Lung microvascular endothelial cell (primary cell): ENCODE measurements around the gene RAB7A. TPM values are rescaled to one million over a fixed set of nuclear protein-coding genes. Genes with fewer than 3 reads are reported as not detected.
"Not testable (repeated sequence)": the region's sequence is repeated elsewhere in the genome, so short reads cannot be mapped to it uniquely, and the experiment has no call there.

Source experiments
- DNase-seq, 2 donors: peaks; one replicate each; pipeline versions ENCODE4 v3.0.0 to v3.0.0-alpha.2; 2010; ENCODE audit warnings: low read depth in 2 of 2
- total RNA-seq: library from RNA; depleted of rRNA; stranded (reverse); fragments of >200 nt; gene quantifications from 2 replicates; pipeline ENCODE4 v1.2.1, GENCODE V29; 2014

RAB7A gene
- total RNA-seq, 1 donor from 2014 or later, result 33.5 TPM

DNA sequence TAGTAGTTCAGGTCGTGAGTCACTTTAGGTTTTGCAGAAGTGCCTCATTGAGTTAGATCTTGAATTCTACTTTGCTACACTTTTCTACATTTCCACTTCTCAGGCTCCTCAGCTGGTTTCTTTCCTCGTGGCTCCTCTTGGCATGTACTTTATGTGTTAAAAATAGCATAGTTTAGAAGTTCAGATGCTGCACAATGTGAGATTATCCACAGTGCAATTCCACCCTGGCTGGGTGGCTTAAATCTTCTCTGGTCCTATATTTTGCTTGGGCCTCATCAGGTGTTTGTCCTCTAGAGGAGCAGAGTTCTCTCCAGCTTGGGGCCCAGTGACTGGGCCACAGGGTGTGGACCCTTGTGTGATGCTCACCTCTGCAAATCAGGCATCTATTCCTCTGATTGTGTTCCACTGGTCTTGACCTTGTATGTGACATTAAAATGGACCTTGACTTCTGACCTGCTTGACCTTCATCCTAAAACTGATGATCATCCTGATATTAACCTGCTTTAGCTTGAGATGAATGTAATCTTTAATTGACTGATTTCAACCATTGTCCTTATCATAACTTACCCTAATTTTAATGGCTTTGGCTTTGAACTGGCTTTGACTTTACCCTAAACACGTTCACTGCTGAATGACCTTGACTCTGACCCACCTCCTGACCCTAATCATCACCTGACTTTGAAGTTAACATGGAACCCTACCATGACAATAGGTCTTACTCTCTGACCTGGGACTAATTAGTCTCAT is 89.5 kb downstream of the RAB7A start:
- DNase-seq, result no peak

DNA sequence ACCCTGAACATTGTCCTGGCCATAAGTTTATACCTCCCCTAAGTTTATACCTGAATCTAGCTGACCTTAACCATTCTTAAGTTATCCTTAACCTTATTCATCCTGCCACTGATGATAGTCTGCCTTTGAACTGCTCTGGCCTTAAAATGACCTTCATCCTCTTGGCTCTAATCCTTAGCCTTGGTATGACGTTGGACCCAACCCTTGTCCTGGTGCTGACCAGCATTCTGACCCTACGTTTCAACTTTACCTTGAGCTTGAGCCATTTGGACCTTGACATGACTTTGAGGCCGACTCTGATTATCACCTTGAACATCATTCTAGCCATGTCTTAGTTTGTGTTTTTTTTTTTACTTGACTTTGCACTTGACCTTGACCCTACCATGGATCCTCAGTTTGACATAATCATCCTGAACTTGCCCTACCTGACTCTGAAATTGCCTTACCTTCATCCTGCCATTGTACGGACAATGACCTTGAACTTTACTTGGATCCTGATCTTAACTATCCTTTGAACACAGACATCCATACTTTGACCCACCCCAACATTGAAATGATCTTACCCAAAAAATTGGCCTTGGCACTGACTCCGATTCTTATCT is 92.3 kb downstream of the RAB7A start:
- no peak for DNase-seq

DNA sequence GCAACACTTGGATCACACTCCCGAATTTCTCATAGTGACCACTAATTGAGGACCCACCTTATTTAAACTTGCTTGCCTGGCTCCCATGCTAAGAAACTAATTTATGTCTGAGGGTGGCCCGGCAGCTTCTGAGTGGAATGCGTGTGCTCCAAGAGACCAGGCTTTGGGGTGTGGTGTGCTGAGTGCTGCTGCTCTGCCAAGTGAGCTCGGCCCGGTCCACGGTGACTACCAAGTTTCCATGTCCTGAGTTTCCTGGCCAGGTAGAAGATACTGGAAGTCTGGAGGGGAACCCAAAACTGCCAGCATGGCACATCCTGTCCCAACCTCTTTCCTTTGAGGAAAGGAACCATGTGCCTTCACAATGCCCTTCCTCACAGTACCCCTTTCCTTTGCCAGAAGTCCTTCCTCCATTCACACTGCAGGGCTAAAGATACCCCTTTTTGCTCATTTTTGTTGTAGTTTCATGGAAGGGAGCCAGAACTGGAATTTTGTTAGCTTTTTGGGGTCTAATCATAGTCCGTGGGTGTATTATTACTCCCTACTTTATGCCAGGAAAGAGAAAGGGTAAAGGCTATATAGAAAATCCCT is 94.4 kb downstream of the RAB7A start:
- no peak for DNase-seq

DNA sequence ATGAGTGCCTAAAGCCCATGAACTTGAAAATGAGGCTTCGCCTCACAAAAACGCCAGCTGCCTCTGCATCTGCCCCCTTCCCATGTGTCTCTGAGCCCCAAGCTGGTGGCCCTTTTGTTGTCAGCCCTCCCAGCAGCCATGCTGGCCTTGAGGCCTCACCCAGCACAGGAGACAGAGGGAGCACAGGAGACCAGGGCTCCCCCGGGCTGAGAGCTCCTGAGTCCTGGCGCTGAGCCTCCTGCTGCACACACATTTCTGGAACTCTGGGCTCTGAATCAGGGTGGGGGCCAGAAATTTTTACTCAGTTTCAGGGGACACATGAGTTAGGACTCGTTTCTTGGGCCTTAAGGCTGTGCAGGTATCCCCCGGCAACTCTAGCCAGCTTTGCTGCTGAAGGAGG is 97.0 kb downstream of the RAB7A start:
- DNase-seq, result no peak

GRCh38 chr3:128823631-128824030 is 97.6 kb downstream of the RAB7A start:
- no peak for DNase-seq

GRCh38 chr3:128824132-128824850 is 98.3 kb downstream of the RAB7A start:
- no peak for DNase-seq

DNA sequence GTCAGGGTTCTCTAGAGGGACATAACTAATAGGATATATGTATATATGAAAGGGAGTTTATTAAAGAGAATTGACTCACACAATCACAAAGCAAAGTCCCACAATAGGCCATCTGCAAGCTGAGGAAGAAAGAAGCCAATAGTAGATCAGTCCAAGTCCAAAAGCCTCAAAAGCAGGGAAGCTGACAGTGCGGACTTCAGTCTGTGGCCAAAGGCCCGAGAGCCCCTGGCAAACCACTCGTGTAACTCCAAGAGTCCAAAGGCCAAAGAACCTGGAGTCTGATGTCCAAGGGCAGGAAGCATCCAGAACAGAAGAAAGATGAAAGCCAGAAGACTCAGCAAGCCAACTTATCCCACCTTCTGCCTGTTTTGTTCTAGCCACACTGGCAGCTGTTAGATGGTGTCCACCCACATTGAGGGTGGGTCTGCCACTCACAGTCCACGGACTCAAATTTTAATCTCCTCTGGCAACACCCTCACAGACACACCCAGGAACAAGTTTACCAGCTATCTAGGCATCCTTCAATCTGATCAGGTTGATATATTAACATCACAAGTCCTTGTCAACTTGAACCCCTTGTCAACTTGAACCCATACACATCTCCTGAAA is 99.2 kb downstream of the RAB7A start:
- DNase-seq, result no peak

DNA sequence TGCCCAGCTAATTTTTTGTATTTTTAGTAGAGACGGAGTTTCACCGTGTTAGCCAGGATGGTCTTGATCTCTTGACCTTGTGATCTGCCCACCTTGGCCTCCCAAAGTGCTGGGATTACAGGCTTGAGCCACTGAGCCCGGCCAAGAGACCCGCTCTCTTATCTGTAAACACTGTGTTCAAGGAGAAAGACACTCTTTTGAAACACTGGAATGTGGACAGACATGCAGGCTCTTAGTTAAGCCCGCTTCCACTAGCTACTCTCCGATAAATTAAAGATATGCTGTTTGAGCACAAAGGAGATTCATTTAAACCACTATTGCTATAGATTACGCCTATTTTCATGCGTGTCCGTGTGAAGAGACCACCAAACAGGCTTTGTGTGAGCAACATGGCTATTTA is 103.1 kb downstream of the RAB7A start:
- DNase-seq, result not testable (repeated sequence)

GRCh38 chr3:128829925-128830625 is 104.1 kb downstream of the RAB7A start:
- not testable (repeated sequence) for DNase-seq

DNA sequence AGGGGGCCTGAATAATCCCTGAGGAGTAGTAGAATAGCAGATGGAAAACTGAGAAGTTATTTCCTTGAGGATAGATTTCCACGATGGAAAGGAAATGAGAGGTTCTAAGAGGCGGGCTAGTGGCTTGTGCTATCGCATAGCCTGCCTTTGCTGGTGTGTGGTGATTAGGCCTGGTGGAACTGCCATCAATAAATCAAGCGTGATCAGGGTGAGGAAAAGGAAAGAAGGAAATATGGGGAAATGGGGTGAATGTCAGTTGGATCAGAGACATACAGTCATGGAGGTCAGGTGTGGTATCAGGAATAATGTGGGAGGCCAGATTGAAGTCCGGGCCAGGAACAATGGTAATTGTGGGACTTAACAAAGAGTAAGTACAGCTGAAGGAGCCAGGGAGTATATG is 104.8 kb downstream of the RAB7A start:
- DNase-seq, result not testable (repeated sequence)

GRCh38 chr3:128832979-128833378 is 107.0 kb downstream of the RAB7A start:
- not testable (repeated sequence) for DNase-seq

GRCh38 chr3:128835096-128835495 is 109.1 kb downstream of the RAB7A start:
- DNase-seq, result no peak

- DNase-seq, result no peak
Measured at GRCh38 chr3:128841926-128842920, 116.2 kb downstream of the RAB7A start.

DNA sequence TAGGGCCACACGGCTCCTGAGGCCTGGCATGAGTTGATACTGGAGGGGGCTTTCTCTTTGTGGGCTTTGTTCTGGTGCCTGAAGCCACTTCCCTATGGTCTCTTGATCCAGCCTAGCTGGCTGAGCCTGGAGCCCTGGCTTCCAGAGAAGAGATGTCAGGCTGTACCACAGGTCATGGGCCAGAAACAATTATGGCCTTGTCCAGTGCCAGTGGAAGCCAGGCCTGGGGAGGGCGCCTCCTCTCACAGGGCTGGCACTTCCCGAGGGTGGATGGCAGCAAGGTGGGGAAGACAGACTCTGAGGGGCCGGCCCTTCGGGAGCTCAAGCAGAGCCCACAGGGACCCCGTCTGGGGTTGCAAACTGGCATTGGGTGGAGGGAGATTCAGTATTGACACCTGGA is 118.5 kb downstream of the RAB7A start:
- no peak for DNase-seq

GRCh38 chr3:128845119-128845777 is 119.3 kb downstream of the RAB7A start:
- DNase-seq, result peak in 1 of 2 donors; percentile 41

- DNase-seq, result peak; percentile 76 to 84
Measured at GRCh38 chr3:128845778-128846485, 119.9 kb downstream of the RAB7A start.

- no peak for DNase-seq
Measured at GRCh38 chr3:128846486-128846891, 120.5 kb downstream of the RAB7A start.

DNA sequence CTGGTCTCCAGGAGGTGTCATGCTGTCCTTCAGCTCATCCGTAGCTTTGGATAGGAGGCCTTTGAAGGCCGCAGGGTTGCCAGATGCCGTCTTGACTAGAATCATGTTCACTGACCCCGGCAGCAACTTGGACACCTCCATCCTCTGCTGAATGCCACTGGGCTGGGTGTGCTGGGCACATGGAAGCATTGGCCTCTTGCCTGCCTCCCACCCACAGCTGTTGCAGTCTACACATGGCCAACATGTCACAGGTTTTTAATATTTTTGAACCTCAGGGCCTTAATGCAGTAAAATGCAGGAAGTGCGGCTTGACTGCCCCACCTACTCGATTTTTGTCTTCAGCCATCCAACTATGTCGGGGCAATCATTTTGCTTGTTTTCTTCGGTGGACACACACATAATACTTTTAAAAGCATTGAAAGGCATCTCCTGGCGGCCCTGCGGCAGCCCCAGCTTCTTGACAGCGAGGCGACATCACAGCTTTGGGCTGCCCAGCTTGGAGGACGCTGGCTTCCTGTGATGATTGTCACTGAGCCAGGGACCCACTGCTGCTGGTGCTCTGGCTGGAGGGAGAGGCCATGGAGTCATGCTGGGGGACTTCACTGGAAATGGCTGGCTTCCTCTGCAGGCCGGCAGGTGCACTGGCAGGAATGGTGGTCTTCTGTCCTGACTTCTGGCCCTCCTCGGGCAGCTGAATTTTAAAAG is 121.8 kb downstream of the RAB7A start:
- DNase-seq, result no peak
